Activated CD4-positive, alpha-beta T cell treated with anti-CD3 and anti-CD28 coated beads for 36 hours (primary cell): ENCODE measurements around the gene TFPI. TPM values are rescaled to one million over a fixed set of nuclear protein-coding genes. Genes with fewer than 3 reads are reported as not detected.
"Not testable (repeated sequence)": the region's sequence is repeated elsewhere in the genome, so short reads cannot be mapped to it uniquely, and the experiment has no call there.

ENCODE experiments used
- ATAC-seq: fragments of 200-7000 bp; cut with Tn5 transposase; one replicate; pipeline ENCODE4 v1.10.0; 2021; ENCODE audit warnings: mild to moderate bottlenecking, moderate library complexity
- CTCF ChIA-PET: fragments of 350-600 bp; sonication (Branson Sonifier 250); formaldehyde crosslinking; loops from one replicate; lab custom pipeline; 2021; ENCODE audit warnings: antibody characterized with exemption; lab: Charles Lee
- POLR2A ChIA-PET: fragments of 350-600 bp; sonication (Branson Sonifier 250); formaldehyde crosslinking; loops from one replicate; lab custom pipeline; 2021; ENCODE audit warnings: antibody characterized with exemption, inconsistent platforms; lab: Charles Lee
- DNase-seq: peaks from one replicate; pipeline ENCODE4 v3.0.0-alpha.2; 2020
- H3K27ac Mint-ChIP-seq: one replicate; pipeline ENCODE4 v1.8.0; 2021; ENCODE audit warnings: mixed read lengths
- H3K27me3 Mint-ChIP-seq: one replicate; pipeline ENCODE4 v1.8.0; 2021; ENCODE audit warnings: mixed read lengths
- H3K36me3 Mint-ChIP-seq: one replicate; pipeline ENCODE4 v1.8.0; 2021; ENCODE audit warnings: low read depth, mixed read lengths
- H3K4me1 Mint-ChIP-seq: one replicate; pipeline ENCODE4 v1.8.0; 2021; ENCODE audit warnings: mixed read lengths
- H3K4me3 Mint-ChIP-seq: one replicate; pipeline ENCODE4 v1.8.0; 2021; ENCODE audit warnings: mild to moderate bottlenecking, moderate library complexity, mixed read lengths
- H3K9me3 Mint-ChIP-seq: one replicate; pipeline ENCODE4 v1.8.0; 2021; ENCODE audit warnings: low read depth, mixed read lengths
- intact Hi-C, 2 experiments: fragments of 100-400 bp; cut with DNase I in 1 of 2; cut with micrococcal nuclease in 1 of 2; formaldehyde crosslinking; loops; one replicate each; pipeline versions ENCODE4 v1.14.2 to v1.15.1; 2022 to 2024; cut with DNase I, micrococcal nuclease
- total RNA-seq, 2 experiments: library from RNA; stranded (reverse); gene quantifications; one replicate each; pipeline ENCODE4 v1.2.3, GENCODE V29; 2021

The TFPI gene
- total RNA-seq, 2 experiments from 2014 or later: 0.21 TPM; not detected in 1

GRCh38 chr2:187527262-187527661 is 27.0 kb downstream of the TFPI start:
- DNase-seq: no peak
- ChIA-PET CTCF (interaction anchor here (0.5 kb wide), 1 partner anchor 427 kb away, joined by 3 read pairs; no protein-coding TSS in a partner anchor), POLR2A (no interaction called here)
- no peaks in the 10 kb centered on the region for H3K36me3 Mint-ChIP-seq
- no peaks in the 10 kb centered on the region for H3K9me3 Mint-ChIP-seq
- H3K27me3 Mint-ChIP-seq: no peaks in the 10 kb centered on the region
- intact Hi-C loops: no loop called here
- no peaks in the 10 kb centered on the region for H3K4me1 Mint-ChIP-seq
- no peak overlapping the region for H3K4me3 Mint-ChIP-seq
- no peak for ATAC-seq
- H3K27ac Mint-ChIP-seq: no peak overlapping the region

- no peak overlapping the region for H3K27ac Mint-ChIP-seq
- H3K4me1 Mint-ChIP-seq: no peaks in the 10 kb centered on the region
- CTCF ChIA-PET: no interaction called here
- no peaks in the 10 kb centered on the region for H3K36me3 Mint-ChIP-seq
- POLR2A ChIA-PET: no interaction called here
- ATAC-seq (no peak), DNase-seq (no peak)
- no peaks in the 10 kb centered on the region for H3K27me3 Mint-ChIP-seq
- intact Hi-C loops: no loop called here
- H3K4me3 Mint-ChIP-seq: no peak overlapping the region
- H3K9me3 Mint-ChIP-seq: no peaks in the 10 kb centered on the region
Observed at GRCh38 chr2:187526792-187527191, 27.4 kb downstream of the TFPI start.

- ChIA-PET POLR2A (no interaction called here), CTCF (no interaction called here)
Observed at GRCh38 chr2:187525163-187525900, 28.9 kb downstream of the TFPI start.

GRCh38 chr2:187523325-187523724 is 30.9 kb downstream of the TFPI start:
- CTCF ChIA-PET: no interaction called here

More at GRCh38 chr2:187525163-187525900, 28.9 kb downstream of the TFPI start:
- Mint-ChIP-seq H3K4me3 (no peak overlapping the region), H3K27ac (no peak overlapping the region), H3K36me3 (no peaks in the 10 kb centered on the region), H3K9me3 (no peaks in the 10 kb centered on the region), H3K4me1 (no peaks in the 10 kb centered on the region), H3K27me3 (no peaks in the 10 kb centered on the region)
- intact Hi-C loops: no loop called here
- ATAC-seq (no peak), DNase-seq (no peak)

GRCh38 chr2:187520121-187520624 is 34.1 kb downstream of the TFPI start:
- intact Hi-C loops: no loop called here
- no peak overlapping the region for H3K27ac Mint-ChIP-seq
- no peaks in the 10 kb centered on the region for H3K27me3 Mint-ChIP-seq
- ATAC-seq (no peak), DNase-seq (no peak)
- ChIA-PET CTCF (interaction anchor here (1.0 to 1.4 kb wide), 2 partner anchors 10 to 61 kb away, joined by 3 read pairs; no protein-coding TSS in a partner anchor), POLR2A (interaction anchor here (1.2 kb wide), 1 partner anchor 10 kb away, joined by 3 read pairs; no protein-coding TSS in a partner anchor)
- H3K9me3 Mint-ChIP-seq: peaks cover 10% of the 10 kb centered on the region
- H3K4me1 Mint-ChIP-seq: no peaks in the 10 kb centered on the region
- no peaks in the 10 kb centered on the region for H3K36me3 Mint-ChIP-seq
- no peak overlapping the region for H3K4me3 Mint-ChIP-seq

More at GRCh38 chr2:187523325-187523724, 30.9 kb downstream of the TFPI start:
- Mint-ChIP-seq H3K9me3 (no peaks in the 10 kb centered on the region), H3K27me3 (no peaks in the 10 kb centered on the region), H3K27ac (no peak overlapping the region), H3K4me3 (no peak overlapping the region), H3K4me1 (no peaks in the 10 kb centered on the region), H3K36me3 (no peaks in the 10 kb centered on the region)
- no peak for ATAC-seq
- no peak for DNase-seq
- intact Hi-C loops: no loop called here
- POLR2A ChIA-PET: no interaction called here

GRCh38 chr2:187519419-187520120 is 34.7 kb downstream of the TFPI start:
- no peak for DNase-seq
- Mint-ChIP-seq H3K27me3 (no peaks in the 10 kb centered on the region), H3K27ac (no peak overlapping the region), H3K36me3 (no peaks in the 10 kb centered on the region), H3K9me3 (peaks cover 10% of the 10 kb centered on the region), H3K4me3 (no peak overlapping the region), H3K4me1 (no peaks in the 10 kb centered on the region)
- intact Hi-C loops: no loop called here
- POLR2A ChIA-PET: interaction anchor here (1.2 kb wide), 1 partner anchor 9 kb away, joined by 3 read pairs; no protein-coding TSS in a partner anchor
- CTCF ChIA-PET: interaction anchor here (1.0 to 1.4 kb wide), 2 partner anchors 10 to 61 kb away, joined by 3 read pairs; no protein-coding TSS in a partner anchor
- no peak for ATAC-seq

GRCh38 chr2:187517750-187518361 is 36.4 kb downstream of the TFPI start:
- DNase-seq, H3K4me1 Mint-ChIP-seq, POLR2A ChIA-PET, H3K27me3 Mint-ChIP-seq, intact Hi-C loops, ATAC-seq, H3K36me3 Mint-ChIP-seq, H3K4me3 Mint-ChIP-seq, H3K27ac Mint-ChIP-seq: not testable (repeated sequence)
- CTCF ChIA-PET: interaction anchor here (2.4 kb wide), 1 partner anchor 18 kb away, joined by 7 read pairs; no protein-coding TSS in a partner anchor
- H3K9me3 Mint-ChIP-seq: peaks cover 10% of the 10 kb centered on the region

GRCh38 chr2:187516630-187517510 is 37.4 kb downstream of the TFPI start:
- H3K4me3 Mint-ChIP-seq, H3K4me1 Mint-ChIP-seq, H3K27ac Mint-ChIP-seq: not testable (repeated sequence)

GRCh38 chr2:187514930-187515329 is 39.3 kb downstream of the TFPI start:
- no peaks in the 10 kb centered on the region for H3K27me3 Mint-ChIP-seq
- POLR2A ChIA-PET: no interaction called here

More at GRCh38 chr2:187516630-187517510, 37.4 kb downstream of the TFPI start:
- H3K9me3 Mint-ChIP-seq: peaks cover 10% of the 10 kb centered on the region
- CTCF ChIA-PET: interaction anchor here (2.4 kb wide), 1 partner anchor 17 kb away, joined by 7 read pairs; no protein-coding TSS in a partner anchor
- POLR2A ChIA-PET, ATAC-seq, DNase-seq, intact Hi-C loops, H3K27me3 Mint-ChIP-seq, H3K36me3 Mint-ChIP-seq: not testable (repeated sequence)

GRCh38 chr2:187514235-187514829 is 39.9 kb downstream of the TFPI start:
- CTCF ChIA-PET: interaction anchor here (1.5 to 2.0 kb wide), 2 partner anchors 11 to 15 kb away, joined by 4 to 7 read pairs; no protein-coding TSS in a partner anchor
- intact Hi-C loops: not testable (repeated sequence)

More at GRCh38 chr2:187514930-187515329, 39.3 kb downstream of the TFPI start:
- intact Hi-C loops: no loop called here
- peaks cover 6% of the 10 kb centered on the region for H3K4me1 Mint-ChIP-seq
- no peak overlapping the region for H3K27ac Mint-ChIP-seq
- DNase-seq (no peak), ATAC-seq (no peak)
- no peak overlapping the region for H3K4me3 Mint-ChIP-seq
- CTCF ChIA-PET: interaction anchor here (2.0 kb wide), 1 partner anchor 12 kb away, joined by 7 read pairs; no protein-coding TSS in a partner anchor
- H3K36me3 Mint-ChIP-seq: no peaks in the 10 kb centered on the region
- peaks cover 10% of the 10 kb centered on the region for H3K9me3 Mint-ChIP-seq

More at GRCh38 chr2:187514235-187514829, 39.9 kb downstream of the TFPI start:
- H3K27ac Mint-ChIP-seq, POLR2A ChIA-PET, H3K27me3 Mint-ChIP-seq, DNase-seq, H3K4me3 Mint-ChIP-seq, ATAC-seq, H3K36me3 Mint-ChIP-seq: not testable (repeated sequence)
- Mint-ChIP-seq H3K9me3 (peaks cover 10% of the 10 kb centered on the region), H3K4me1 (peaks cover 12% of the 10 kb centered on the region)
